NCI-H1092 (cell line): ENCODE results near the gene FNIP1.
"Not testable (repeated sequence)": the region's sequence is repeated elsewhere in the genome, so short reads cannot be mapped to it uniquely, and the experiment has no call there.

Source experiments
- DNase-seq: peaks from one replicate; lab custom pipeline; 2025; lab: John Stamatoyannopoulos, UW

FNIP1 gene

GRCh38 chr5:131796793-131797693, at the start of gene FNIP1:
TSS of gene FNIP1 (minus strand) at chr5:131797017. CDS start at chr5:131796921, 96 bp downstream.
- DNase-seq = peak; percentile 91

GRCh38 chr5:131846536-131846935, 49.7 kb upstream of the FNIP1 start:
- DNase-seq = no peak

DNA sequence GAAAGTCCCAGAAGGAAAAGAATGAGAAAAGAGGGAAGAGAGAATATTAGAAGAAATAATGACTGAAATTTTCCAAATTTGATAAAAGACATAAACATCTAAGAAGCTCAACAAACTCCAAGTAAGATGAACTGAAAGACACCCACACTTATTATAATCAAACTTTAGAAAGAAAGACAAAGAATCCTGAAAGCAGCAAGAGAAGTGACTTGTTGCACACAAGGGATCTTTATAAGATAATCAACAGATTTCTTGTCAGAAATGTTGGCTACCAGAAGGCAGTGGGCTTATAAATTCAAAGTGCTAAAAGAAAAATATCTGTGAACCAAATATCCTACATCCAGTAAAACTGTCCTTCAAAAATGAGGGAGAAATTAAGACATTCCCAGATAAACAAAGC, 49.0 kb upstream of the FNIP1 start:
- no peak for DNase-seq

DNA sequence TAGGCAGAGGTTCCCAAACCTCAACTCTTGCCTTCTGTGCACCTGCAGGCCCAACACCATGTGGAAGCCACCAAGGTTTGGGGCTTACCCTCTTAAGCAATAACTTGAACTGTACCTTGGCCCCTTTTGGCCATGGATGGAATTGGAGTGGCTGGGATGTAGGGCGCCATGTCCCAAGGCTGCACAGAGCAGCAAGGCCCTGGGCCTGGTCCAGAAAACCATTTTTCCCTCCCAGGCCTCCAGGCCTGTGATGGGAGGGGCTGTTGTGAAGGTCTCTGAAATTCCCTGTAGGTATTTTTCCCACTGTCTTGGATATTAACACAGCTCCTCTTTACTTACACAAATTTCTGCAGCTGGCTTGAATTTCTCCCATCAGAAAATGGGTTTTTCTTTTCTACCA, 46.2 kb upstream of the FNIP1 start:
- DNase-seq = not testable (repeated sequence)

- not testable (repeated sequence) for DNase-seq
Observed at GRCh38 chr5:131832702-131833101, 35.9 kb upstream of the FNIP1 start.

- DNase-seq = no peak
Observed at GRCh38 chr5:131825404-131826013, 28.7 kb upstream of the FNIP1 start.

DNA sequence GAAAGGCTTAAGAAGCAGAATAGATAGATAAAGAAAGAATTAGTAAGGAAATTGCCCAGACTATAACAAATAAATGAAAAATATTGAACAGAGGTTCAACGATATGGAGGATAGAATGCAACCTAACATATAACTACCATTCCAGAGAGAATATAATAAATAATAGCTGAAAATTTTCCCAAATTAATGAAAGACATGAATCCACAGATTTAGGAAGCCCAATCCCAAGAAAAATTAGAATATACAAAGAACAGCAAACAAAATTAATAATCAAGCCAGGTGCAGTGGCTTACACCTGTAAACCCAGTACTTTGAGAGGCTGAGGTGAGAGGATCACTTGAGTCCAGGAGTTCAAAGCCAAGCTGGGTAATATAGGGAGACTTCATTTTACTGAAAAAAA, 27.8 kb upstream of the FNIP1 start:
- DNase-seq = no peak

DNA sequence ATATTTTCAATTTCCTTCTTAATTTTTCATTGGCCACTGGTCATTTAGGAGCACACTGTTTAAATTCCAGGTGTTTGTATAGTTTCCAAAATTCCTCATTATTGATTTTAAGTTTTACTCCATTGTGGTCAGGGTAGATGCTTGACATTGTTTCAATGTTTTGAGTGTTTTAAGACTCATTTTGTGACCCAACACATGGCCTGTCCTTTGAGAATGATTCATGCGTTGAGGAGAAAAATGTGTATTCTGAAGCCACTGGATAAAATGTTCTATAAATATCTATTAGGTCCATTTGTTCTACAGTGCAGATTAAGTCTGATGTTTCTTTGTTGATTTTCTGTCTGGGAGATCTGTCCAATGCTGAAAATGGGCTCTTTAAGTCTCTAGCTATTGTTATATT, 24.4 kb upstream of the FNIP1 start:
- no peak for DNase-seq

DNA sequence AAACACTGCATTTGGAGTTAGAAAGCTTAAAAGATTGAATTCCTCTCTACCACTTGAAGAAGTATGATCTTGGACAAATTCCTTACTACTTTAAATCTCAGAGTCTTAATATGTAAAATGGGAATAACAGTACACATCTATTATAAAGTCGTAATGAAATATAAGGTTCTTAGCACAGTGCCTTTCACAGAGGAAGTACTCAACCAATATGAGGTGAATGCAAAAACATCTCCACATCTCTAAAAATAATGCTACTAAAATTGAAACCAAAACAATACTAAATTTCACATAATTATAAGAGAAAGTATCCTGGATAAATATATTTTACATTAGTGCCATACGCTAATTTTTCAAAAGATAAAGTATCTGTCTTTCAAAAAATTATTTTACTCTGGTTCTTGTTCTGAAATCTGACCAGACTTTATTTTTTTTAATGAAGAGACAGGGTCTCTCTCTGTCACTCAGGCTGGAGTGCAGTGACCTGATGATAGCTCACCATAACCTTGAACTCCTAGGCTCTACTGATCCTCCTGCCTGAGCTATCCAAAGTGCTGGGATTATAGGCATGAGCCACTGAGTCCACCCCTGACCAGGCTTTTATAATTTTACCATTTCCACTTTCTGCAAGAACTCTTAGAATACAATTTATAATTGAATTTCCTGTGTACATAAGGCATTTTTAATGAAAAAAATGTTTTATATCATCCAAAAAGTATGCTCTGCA, 21.3 kb upstream of the FNIP1 start:
- DNase-seq = no peak

- no peak for DNase-seq
Observed at GRCh38 chr5:131814990-131815389, 18.2 kb upstream of the FNIP1 start.

DNA sequence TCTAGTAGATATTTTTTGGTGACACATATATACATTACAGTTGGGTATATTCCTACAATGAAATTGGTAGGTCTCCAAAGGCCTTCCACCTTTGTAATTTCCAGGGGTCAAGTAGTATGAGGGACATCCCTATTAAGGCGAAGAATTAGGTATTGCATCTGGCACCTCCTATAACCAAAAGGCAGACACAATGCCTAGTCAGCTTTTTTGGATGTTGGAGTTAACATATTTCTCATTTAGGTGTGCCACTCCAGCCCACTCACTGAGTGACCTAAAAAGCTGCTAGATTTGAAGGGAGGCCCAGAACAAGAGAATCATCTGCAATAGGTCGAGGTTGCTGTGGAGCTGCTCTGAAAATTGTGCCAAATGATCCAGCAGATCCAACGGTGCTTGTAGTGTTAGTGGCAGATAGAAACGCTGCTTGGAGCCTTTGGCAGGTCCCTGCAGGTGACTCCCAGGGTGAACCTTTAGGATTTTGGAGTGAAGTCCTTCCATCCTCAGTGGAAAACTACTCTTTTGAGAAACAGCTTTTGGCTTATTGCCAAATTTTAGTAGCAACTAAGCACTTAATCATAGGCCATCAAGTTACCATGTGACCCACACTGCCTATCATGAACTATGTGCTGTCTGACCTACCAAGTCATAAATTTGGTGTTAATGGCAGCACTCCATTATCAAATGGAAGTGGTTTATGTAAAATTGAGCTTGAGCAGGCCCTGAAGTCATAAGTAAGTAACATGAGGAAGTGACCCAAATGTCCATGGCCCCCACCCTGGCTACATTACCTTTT, 15.7 kb upstream of the FNIP1 start:
- no peak for DNase-seq

- no peak for DNase-seq
Observed at GRCh38 chr5:131810510-131811249, 13.9 kb upstream of the FNIP1 start.

GRCh38 chr5:131795879-131796792, 681 bp downstream of the FNIP1 start:
- peak; percentile 36 for DNase-seq

- no peak for DNase-seq
Observed at GRCh38 chr5:131795228-131795627, 1.6 kb downstream of the FNIP1 start.

DNA sequence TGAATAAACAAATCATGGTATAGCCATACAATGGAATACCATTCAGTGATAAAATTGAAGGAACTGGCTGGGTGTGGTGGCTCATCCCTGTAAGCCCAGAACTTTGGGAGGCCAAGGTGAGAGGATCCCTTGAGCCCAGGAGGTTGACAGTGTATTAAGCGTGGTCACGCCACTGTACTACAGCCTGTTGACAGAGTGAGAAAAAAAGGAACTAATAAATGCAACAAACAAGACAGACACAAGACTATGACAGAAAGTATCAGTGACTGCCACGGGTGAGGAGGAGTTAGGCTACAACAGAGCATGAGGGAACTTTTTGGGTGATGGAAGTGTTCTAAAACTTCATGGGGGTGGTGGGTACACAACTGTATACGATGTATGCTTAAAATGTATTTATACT, 2.2 kb downstream of the FNIP1 start:
- DNase-seq = no peak

GRCh38 chr5:131792896-131793295, 3.9 kb downstream of the FNIP1 start:
- no peak for DNase-seq

DNA sequence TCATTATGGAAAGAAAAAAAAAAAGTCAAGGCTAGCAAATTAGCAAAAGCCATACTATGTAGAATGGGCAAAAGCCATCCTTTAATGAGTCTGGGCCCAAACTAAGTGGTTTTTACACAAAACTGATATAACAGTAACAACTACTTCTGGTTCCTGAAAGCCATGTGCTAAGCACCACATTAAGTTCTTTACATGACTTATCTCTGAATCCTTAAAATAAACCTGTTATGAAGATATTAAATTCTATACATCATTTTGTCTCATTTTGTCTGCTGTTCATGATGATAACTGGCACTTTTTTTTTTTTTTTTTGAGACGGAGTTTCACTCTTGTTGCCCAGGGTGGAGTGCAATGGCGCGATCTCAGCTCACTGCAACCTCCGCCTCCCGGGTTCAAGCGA, 5.0 kb downstream of the FNIP1 start:
- no peak for DNase-seq

GRCh38 chr5:131790550-131790949, 6.3 kb downstream of the FNIP1 start:
- DNase-seq = no peak

- DNase-seq = no peak
Observed at GRCh38 chr5:131789765-131790164, 7.1 kb downstream of the FNIP1 start.

- DNase-seq = no peak
Observed at GRCh38 chr5:131787736-131788135, 9.1 kb downstream of the FNIP1 start.
